Measurements from ENCODE around the gene UBASH3A. TPM values are rescaled to one million over a fixed set of nuclear protein-coding genes. Genes with fewer than 3 reads are reported as not detected.

Gene UBASH3A
- total RNA-seq, 2 experiments from 2014 or later = not detected

- Histone ChIP-seq H3K79me2 (ENCODE audit: insufficient read depth, low read depth, low read length) (no peaks in the 10 kb centered on the region), H2AFZ (ENCODE audit: low read length) (no peak overlapping the region), H3K4me2 (ENCODE audit: low read length) (no peak overlapping the region), H3K4me3 (ENCODE audit: low read depth, low read length, poor library complexity, severe bottlenecking) (no peak overlapping the region), H4K20me1 (ENCODE audit: insufficient read depth, low read length) (no peaks in the 10 kb centered on the region), H3K4me1 (ENCODE audit: insufficient read depth, low read length, poor library complexity, severe bottlenecking) (peaks cover 37% of the 10 kb centered on the region), H3K9me3 (ENCODE audit: low read length) (peaks cover 9% of the 10 kb centered on the region; the same call in 1 of the 2 replicates), H3K27ac (ENCODE audit: low read depth, low read length, poor library complexity, severe bottlenecking) (no peak overlapping the region), H3K36me3 (ENCODE audit: insufficient read depth, low read length) (no peaks in the 10 kb centered on the region; the same call in 1 of the 2 replicates), H3K9me2 (ENCODE audit: insufficient read depth, low read length) (no peaks in the 10 kb centered on the region)
- no TSS peak for BruUV-seq (replicated peaks)
- TF ChIP-seq CTCF (conservative IDR thresholded peaks at IDR 0.05; ENCODE audit: low read length) = no peak
- no peak for TF ChIP-seq EZH2phosphoT487 (IDR thresholded peaks at IDR 0.05; ENCODE audit: borderline replicate concordance, low read depth, low read length)
- ChIA-PET CTCF (ENCODE audit: unreplicated experiment) (interaction anchor here (0.6 to 1.1 kb wide), 3 partner anchors 58 to 436 kb away, joined by 3 read pairs; no protein-coding TSS in a partner anchor), POLR2A (interaction anchor here (1.9 kb wide), 1 partner anchor 80 kb away, joined by 6 read pairs; no protein-coding TSS in a partner anchor)
- DNase-seq (ENCODE audit: low spot score) = no peak
- intact Hi-C loops (cut with micrococcal nuclease; ENCODE audit: unreplicated experiment) = loop anchor here (10.0 kb wide), 1 partner anchor 92 kb away; the partner anchor contains the start of gene TFF1
These were observed 52.8 kb downstream of the UBASH3A start for GRCh38 chr21:42456457-42456856.

GRCh38 chr21:42459082-42459460, 55.4 kb downstream of the UBASH3A start:
- H4K20me1 ChIP-seq (ENCODE audit: insufficient read depth, low read length) = no peaks in the 10 kb centered on the region
- peaks cover 9% of the 10 kb centered on the region; the same call in 1 of the 2 replicates for H3K9me3 ChIP-seq (ENCODE audit: low read length)
- H3K9me2 ChIP-seq (ENCODE audit: insufficient read depth, low read length) = no peaks in the 10 kb centered on the region
- BruUV-seq (replicated peaks) = no TSS peak
- ChIA-PET POLR2A (interaction anchor here (0.7 to 1.6 kb wide), 3 partner anchors 8 to 53 kb away, joined by 3 to 4 read pairs (median 3); no protein-coding TSS in a partner anchor), CTCF (ENCODE audit: unreplicated experiment) (no interaction called here)
- no peaks in the 10 kb centered on the region for H3K79me2 ChIP-seq (ENCODE audit: insufficient read depth, low read depth, low read length)
- H3K4me3 ChIP-seq (ENCODE audit: low read depth, low read length, poor library complexity, severe bottlenecking) = no peak overlapping the region
- H3K4me2 ChIP-seq (ENCODE audit: low read length) = no peak overlapping the region
- no peaks in the 10 kb centered on the region; the same call in 1 of the 2 replicates for H3K36me3 ChIP-seq (ENCODE audit: insufficient read depth, low read length)
- intact Hi-C loops (cut with micrococcal nuclease; ENCODE audit: unreplicated experiment) = loop anchor here (10.0 kb wide), 1 partner anchor 94 kb away; the partner anchor contains the start of gene TFF1
- no peak for TF ChIP-seq EZH2phosphoT487 (IDR thresholded peaks at IDR 0.05; ENCODE audit: borderline replicate concordance, low read depth, low read length)
- TF ChIP-seq CTCF (conservative IDR thresholded peaks at IDR 0.05; ENCODE audit: low read length) = no peak
- H3K27ac ChIP-seq (ENCODE audit: low read depth, low read length, poor library complexity, severe bottlenecking) = no peak overlapping the region
- no peak overlapping the region for H2AFZ ChIP-seq (ENCODE audit: low read length)
- peaks cover 55% of the 10 kb centered on the region for H3K4me1 ChIP-seq (ENCODE audit: insufficient read depth, low read length, poor library complexity, severe bottlenecking)
- DNase-seq (ENCODE audit: low spot score) = no peak
